AG09309 (cell line): Measurements from ENCODE around the gene CACNA1S.

Experiments used
- DNase-seq: peaks from one replicate; pipeline ENCODE4 v3.0.0-alpha.2; 2010; ENCODE audit warnings: low read depth
- H3K4me3 ChIP-seq: 2 replicates; pipeline ENCODE4 v1.5.1; 2011; ENCODE audit warnings: mild to moderate bottlenecking, low read depth, low read length, moderate library complexity; ENCODE audit not compliant: control insufficient read depth
- CTCF ChIP-seq: IDR thresholded peaks from 2 replicates; pipeline ENCODE4 v1.5.1; 2011; ENCODE audit warnings: mild to moderate bottlenecking, low read depth, low read length, inconsistent platforms; ENCODE audit not compliant: insufficient read depth, control insufficient read depth; ENCODE audit errors: missing control alignments

CACNA1S gene

GRCh38 chr1:201126832-201127754, 14.9 kb upstream of the CACNA1S start, which contains the start of gene ASCL5:
Gene ASCL5, minus strand, starts transcription at chr1:201127184. Its CDS starts 11,812 bp downstream, at chr1:201115372.
- DNase-seq = no peak
- no peak within 1 kb of the TSS for H3K4me3 ChIP-seq
- TF ChIP-seq CTCF = no peak

- no peak for TF ChIP-seq CTCF
- H3K4me3 ChIP-seq = no peak overlapping the region
- DNase-seq = no peak
Measured at GRCh38 chr1:201126463-201126831, 14.2 kb upstream of the CACNA1S start.

- DNase-seq = no peak
- TF ChIP-seq CTCF = no peak
- no peak overlapping the region for H3K4me3 ChIP-seq
Measured at GRCh38 chr1:201125800-201126199, 13.6 kb upstream of the CACNA1S start.

GRCh38 chr1:201125019-201125418, 12.8 kb upstream of the CACNA1S start:
- no peak for DNase-seq
- no peak for TF ChIP-seq CTCF
- H3K4me3 ChIP-seq = no peak overlapping the region

- DNase-seq = no peak
- TF ChIP-seq CTCF = no peak
- no peak overlapping the region for H3K4me3 ChIP-seq
Measured at GRCh38 chr1:201123866-201124265, 11.6 kb upstream of the CACNA1S start.

GRCh38 chr1:201122321-201122957, 10.2 kb upstream of the CACNA1S start:
- no peak for DNase-seq
- H3K4me3 ChIP-seq = no peak overlapping the region
- no peak for TF ChIP-seq CTCF
